OCI-LY3 (cell line): ENCODE measurements around the gene NPRL2.

Experiments
- EZH2phosphoT487 ChIP-seq: fragments of 200-600 bp; shearing (Covaris generic); IDR thresholded peaks from 2 replicates; pipeline ENCODE4 v1.6.1; 2018; ENCODE audit warnings: antibody characterized with exemption, mixed run types, low read depth
- TF ChIP-seq, protein P1 (sequence below): fragments of 200-600, 300-600 bp; sonication (generic); IDR thresholded peaks from 2 replicates; pipeline ENCODE4 v1.5.1; 2014; ENCODE audit warnings: antibody characterized with exemption, low read length, low read depth

DNA sequence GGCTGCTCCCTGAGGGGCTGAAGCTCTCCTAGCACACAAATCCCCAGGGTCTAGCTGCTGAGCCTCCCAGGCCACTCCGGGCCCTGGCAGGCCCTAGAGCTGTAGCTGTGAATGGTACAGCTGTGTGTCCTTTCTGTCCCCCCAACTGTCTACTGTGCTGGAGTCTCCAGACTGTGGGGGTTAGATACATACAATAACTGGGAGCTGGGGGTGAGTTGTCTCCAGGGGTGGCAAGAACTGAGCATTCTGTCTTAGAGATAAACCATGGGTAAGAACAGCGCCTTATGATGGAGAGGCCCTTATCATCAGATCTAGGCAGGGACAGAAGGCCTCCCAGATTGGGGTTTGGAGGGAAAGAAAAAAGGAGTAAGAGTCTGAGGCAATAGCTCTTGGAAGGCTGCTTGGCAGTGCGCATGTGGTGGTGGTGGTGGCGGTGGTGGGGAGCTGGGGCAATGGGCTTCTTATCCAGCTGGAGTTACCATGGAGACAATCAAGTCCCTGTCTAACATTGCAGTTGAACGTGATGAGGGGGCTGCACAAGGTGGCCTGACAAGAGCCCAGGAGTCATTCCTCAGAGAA lies 3.7 kb upstream of the NPRL2 start:
- TF ChIP-seq, protein P1, sequence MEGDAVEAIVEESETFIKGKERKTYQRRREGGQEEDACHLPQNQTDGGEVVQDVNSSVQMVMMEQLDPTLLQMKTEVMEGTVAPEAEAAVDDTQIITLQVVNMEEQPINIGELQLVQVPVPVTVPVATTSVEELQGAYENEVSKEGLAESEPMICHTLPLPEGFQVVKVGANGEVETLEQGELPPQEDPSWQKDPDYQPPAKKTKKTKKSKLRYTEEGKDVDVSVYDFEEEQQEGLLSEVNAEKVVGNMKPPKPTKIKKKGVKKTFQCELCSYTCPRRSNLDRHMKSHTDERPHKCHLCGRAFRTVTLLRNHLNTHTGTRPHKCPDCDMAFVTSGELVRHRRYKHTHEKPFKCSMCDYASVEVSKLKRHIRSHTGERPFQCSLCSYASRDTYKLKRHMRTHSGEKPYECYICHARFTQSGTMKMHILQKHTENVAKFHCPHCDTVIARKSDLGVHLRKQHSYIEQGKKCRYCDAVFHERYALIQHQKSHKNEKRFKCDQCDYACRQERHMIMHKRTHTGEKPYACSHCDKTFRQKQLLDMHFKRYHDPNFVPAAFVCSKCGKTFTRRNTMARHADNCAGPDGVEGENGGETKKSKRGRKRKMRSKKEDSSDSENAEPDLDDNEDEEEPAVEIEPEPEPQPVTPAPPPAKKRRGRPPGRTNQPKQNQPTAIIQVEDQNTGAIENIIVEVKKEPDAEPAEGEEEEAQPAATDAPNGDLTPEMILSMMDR, result no peak
- no peak for TF ChIP-seq EZH2phosphoT487
